ENCODE measurements around the gene PUM1. TPM values are rescaled to one million over a fixed set of nuclear protein-coding genes. Genes with fewer than 3 reads are reported as not detected.
A peak's percentile ranks its signal among the peaks of the same experiment; 100 is the strongest.

Gene PUM1
- total and polyA plus RNA-seq, 4 donors = 18.1 to 49.2 (median 30.2) TPM

DNA sequence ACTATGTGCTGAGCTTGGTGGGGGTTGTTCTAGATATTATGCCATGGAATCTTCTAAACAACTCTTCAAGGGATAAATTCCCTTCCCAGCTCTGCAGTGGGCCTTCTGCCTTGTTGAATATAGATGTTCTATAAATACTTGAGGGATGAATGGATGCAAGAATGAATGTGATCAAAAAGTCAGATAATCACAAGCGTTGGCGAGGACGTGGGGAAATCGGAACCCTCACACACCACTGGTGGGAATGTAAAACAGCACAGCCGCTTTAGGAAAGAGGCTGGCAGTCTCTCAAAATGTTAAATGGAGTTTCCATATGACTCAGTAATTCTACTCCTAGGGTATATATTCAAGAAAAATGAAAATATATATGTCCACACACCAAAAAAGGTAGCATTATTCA is 176.0 kb downstream of the PUM1 start:
- H3K4me1 ChIP-seq (ENCODE audit: control insufficient read depth in 4 of 4, insufficient read depth in 4 of 4, low read length in 3 of 4) = peaks cover 0 to 5% (median 5%) of the 10 kb centered on the region in 4 donors
- TF ChIP-seq FOXA1 (IDR thresholded peaks at IDR 0.05) (no peak), FOXA2 (IDR thresholded peaks at IDR 0.05) (no peak), HNF4A (conservative IDR thresholded peaks at IDR 0.05) (no peak), RXRA (IDR thresholded peaks at IDR 0.05) (no peak), JUND (IDR thresholded peaks at IDR 0.05) (no peak)
- no peak overlapping the region for H3K27ac ChIP-seq (ENCODE audit: low read depth in 1 of 2, low read length in 2 of 2)
- no peaks in the 10 kb centered on the region for H3K36me3 ChIP-seq (ENCODE audit: control insufficient read depth in 4 of 4, insufficient read depth in 3 of 4, low read depth in 1 of 4, low read length in 3 of 4)
- WGBS = 97% methylated on average over 5 of the region's 5 CpGs
- no peak overlapping the region for H3K9ac ChIP-seq (ENCODE audit: low read depth in 1 of 2, low read length in 2 of 2)
- no peaks in the 10 kb centered on the region for H3K27me3 ChIP-seq (ENCODE audit: control insufficient read depth in 4 of 4, insufficient read depth in 4 of 4, low read length in 3 of 4)
- H3K4me3 ChIP-seq (ENCODE audit: low read depth in 1 of 3, low read length in 3 of 3) = no peak overlapping the region
- DNase-seq (ENCODE audit: low spot score) = no peak
- no peaks in the 10 kb centered on the region for H3K9me3 ChIP-seq (ENCODE audit: control insufficient read depth in 4 of 4, low read length in 3 of 4)

DNA sequence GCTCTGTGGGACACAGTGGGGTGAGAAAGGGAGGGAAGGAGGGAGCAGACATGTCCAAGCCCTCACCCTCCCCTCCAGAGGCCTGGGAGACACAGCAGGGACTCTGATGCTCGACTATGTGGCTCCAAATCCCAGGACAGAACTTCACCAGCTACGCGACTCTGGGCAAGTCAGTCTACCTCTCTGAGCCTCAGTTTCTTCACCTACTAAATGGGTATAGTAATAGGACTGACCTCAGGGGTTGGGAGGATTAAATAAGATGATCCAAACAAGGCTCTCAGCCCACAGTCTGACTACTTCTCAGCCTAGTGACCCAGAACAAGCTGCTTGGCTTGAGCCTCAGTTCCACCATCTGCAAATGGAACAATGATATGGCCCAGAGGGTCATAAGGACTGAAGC is 176.5 kb downstream of the PUM1 start:
- H3K27ac ChIP-seq (ENCODE audit: low read depth in 1 of 2, low read length in 2 of 2) = peak overlapping the region; percentile 5 to 19
- H3K36me3 ChIP-seq (ENCODE audit: control insufficient read depth in 4 of 4, insufficient read depth in 3 of 4, low read depth in 1 of 4, low read length in 3 of 4) = no peaks in the 10 kb centered on the region
- WGBS = 84% methylated on average over 3 of the region's 3 CpGs
- H3K9me3 ChIP-seq (ENCODE audit: control insufficient read depth in 4 of 4, low read length in 3 of 4) = no peaks in the 10 kb centered on the region
- DNase-seq (ENCODE audit: low spot score) = no peak
- no peak overlapping the region for H3K4me3 ChIP-seq (ENCODE audit: low read depth in 1 of 3, low read length in 3 of 3)
- no peaks in the 10 kb centered on the region for H3K27me3 ChIP-seq (ENCODE audit: control insufficient read depth in 4 of 4, insufficient read depth in 4 of 4, low read length in 3 of 4)
- TF ChIP-seq JUND (IDR thresholded peaks at IDR 0.05) = no peak
- no peak for TF ChIP-seq HNF4G (IDR thresholded peaks at IDR 0.05)
- TF ChIP-seq NR2F2 (IDR thresholded peaks at IDR 0.05) = no peak
- H3K9ac ChIP-seq (ENCODE audit: low read depth in 1 of 2, low read length in 2 of 2) = no peak overlapping the region
- peaks cover 0 to 5% (median 5%) of the 10 kb centered on the region in 4 donors for H3K4me1 ChIP-seq (ENCODE audit: control insufficient read depth in 4 of 4, insufficient read depth in 4 of 4, low read length in 3 of 4)

DNA sequence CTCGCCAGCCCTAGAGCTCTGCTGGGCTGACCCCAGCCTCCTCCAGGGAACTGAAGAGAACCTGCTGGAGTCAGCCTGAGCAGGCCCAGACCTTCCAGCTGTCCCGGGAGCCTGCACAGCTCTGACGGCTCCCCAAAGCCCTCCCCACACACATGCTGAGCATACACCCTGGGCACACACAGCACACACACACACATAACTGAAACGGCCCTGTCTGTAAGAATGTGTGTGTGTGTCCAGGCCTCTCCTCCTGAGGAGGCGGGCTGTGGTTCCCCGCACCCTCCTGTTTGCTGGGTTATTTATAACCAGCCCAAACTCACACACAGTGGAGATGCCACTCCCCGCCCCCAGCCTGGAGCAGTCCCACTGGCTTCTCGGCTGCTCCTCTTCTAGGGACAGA is 177.1 kb downstream of the PUM1 start:
- DNase-seq (ENCODE audit: low spot score) = no peak
- peaks cover 0 to 6% (median 5%) of the 10 kb centered on the region in 4 donors for H3K4me1 ChIP-seq (ENCODE audit: control insufficient read depth in 4 of 4, insufficient read depth in 4 of 4, low read length in 3 of 4)
- 57% methylated on average over 8 of the region's 8 CpGs for WGBS

More for the DNA sequence above, 177.1 kb downstream of the PUM1 start:
- Histone ChIP-seq H3K9ac (ENCODE audit: low read depth in 1 of 2, low read length in 2 of 2) (no peak overlapping the region), H3K36me3 (ENCODE audit: control insufficient read depth in 4 of 4, insufficient read depth in 3 of 4, low read depth in 1 of 4, low read length in 3 of 4) (no peaks in the 10 kb centered on the region), H3K27me3 (ENCODE audit: control insufficient read depth in 4 of 4, insufficient read depth in 4 of 4, low read length in 3 of 4) (no peaks in the 10 kb centered on the region), H3K9me3 (ENCODE audit: control insufficient read depth in 4 of 4, low read length in 3 of 4) (no peaks in the 10 kb centered on the region), H3K4me3 (ENCODE audit: low read depth in 1 of 3, low read length in 3 of 3) (no peak overlapping the region), H3K27ac (ENCODE audit: low read depth in 1 of 2, low read length in 2 of 2) (peak overlapping the region in 1 of 2 donors; percentile 19)
- TF ChIP-seq RAD21 (IDR thresholded peaks at IDR 0.05) (no peak), MAX (IDR thresholded peaks at IDR 0.05) (no peak), FOXA2 (IDR thresholded peaks at IDR 0.05) (no peak), HNF4A (conservative IDR thresholded peaks at IDR 0.05) (no peak), GABPA (IDR thresholded peaks at IDR 0.05 in 1 of 2, conservative IDR thresholded peaks at IDR 0.05 in 1 of 2) (no peak), FOXA1 (IDR thresholded peaks at IDR 0.05) (no peak), RXRA (IDR thresholded peaks at IDR 0.05) (no peak), SP1 (IDR thresholded peaks at IDR 0.05) (no peak), TAF1 (conservative IDR thresholded peaks at IDR 0.05) (no peak), NR2F2 (IDR thresholded peaks at IDR 0.05) (no peak), YY1 (IDR thresholded peaks at IDR 0.05) (no peak), ATF3 (IDR thresholded peaks at IDR 0.05) (no peak), HNF4G (IDR thresholded peaks at IDR 0.05) (no peak), ZBTB33 (IDR thresholded peaks at IDR 0.05) (no peak), EGR1 (IDR thresholded peaks at IDR 0.05; ENCODE audit: low read depth in 2 of 2) (no peak)
- TF ChIP-seq, protein P1, sequence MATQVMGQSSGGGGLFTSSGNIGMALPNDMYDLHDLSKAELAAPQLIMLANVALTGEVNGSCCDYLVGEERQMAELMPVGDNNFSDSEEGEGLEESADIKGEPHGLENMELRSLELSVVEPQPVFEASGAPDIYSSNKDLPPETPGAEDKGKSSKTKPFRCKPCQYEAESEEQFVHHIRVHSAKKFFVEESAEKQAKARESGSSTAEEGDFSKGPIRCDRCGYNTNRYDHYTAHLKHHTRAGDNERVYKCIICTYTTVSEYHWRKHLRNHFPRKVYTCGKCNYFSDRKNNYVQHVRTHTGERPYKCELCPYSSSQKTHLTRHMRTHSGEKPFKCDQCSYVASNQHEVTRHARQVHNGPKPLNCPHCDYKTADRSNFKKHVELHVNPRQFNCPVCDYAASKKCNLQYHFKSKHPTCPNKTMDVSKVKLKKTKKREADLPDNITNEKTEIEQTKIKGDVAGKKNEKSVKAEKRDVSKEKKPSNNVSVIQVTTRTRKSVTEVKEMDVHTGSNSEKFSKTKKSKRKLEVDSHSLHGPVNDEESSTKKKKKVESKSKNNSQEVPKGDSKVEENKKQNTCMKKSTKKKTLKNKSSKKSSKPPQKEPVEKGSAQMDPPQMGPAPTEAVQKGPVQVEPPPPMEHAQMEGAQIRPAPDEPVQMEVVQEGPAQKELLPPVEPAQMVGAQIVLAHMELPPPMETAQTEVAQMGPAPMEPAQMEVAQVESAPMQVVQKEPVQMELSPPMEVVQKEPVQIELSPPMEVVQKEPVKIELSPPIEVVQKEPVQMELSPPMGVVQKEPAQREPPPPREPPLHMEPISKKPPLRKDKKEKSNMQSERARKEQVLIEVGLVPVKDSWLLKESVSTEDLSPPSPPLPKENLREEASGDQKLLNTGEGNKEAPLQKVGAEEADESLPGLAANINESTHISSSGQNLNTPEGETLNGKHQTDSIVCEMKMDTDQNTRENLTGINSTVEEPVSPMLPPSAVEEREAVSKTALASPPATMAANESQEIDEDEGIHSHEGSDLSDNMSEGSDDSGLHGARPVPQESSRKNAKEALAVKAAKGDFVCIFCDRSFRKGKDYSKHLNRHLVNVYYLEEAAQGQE (IDR thresholded peaks at IDR 0.05) = no peak
- TF ChIP-seq, protein P2, sequence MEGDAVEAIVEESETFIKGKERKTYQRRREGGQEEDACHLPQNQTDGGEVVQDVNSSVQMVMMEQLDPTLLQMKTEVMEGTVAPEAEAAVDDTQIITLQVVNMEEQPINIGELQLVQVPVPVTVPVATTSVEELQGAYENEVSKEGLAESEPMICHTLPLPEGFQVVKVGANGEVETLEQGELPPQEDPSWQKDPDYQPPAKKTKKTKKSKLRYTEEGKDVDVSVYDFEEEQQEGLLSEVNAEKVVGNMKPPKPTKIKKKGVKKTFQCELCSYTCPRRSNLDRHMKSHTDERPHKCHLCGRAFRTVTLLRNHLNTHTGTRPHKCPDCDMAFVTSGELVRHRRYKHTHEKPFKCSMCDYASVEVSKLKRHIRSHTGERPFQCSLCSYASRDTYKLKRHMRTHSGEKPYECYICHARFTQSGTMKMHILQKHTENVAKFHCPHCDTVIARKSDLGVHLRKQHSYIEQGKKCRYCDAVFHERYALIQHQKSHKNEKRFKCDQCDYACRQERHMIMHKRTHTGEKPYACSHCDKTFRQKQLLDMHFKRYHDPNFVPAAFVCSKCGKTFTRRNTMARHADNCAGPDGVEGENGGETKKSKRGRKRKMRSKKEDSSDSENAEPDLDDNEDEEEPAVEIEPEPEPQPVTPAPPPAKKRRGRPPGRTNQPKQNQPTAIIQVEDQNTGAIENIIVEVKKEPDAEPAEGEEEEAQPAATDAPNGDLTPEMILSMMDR (IDR thresholded peaks at IDR 0.05; ENCODE audit: low read depth, low read length, missing input control) = no peak
